HuH-7.5 (cell line): Measurements from ENCODE around the gene DISC1.
"Not testable (repeated sequence)": the region's sequence is repeated elsewhere in the genome, so short reads cannot be mapped to it uniquely, and the experiment has no call there.

ENCODE experiments used
- DNase-seq: peaks from one replicate; pipeline ENCODE4 v3.0.0; 2011; ENCODE audit warnings: low spot score

Gene DISC1

GRCh38 chr1:231962636-231963035 lies 336.0 kb downstream of the DISC1 start:
- no peak for DNase-seq

DNA sequence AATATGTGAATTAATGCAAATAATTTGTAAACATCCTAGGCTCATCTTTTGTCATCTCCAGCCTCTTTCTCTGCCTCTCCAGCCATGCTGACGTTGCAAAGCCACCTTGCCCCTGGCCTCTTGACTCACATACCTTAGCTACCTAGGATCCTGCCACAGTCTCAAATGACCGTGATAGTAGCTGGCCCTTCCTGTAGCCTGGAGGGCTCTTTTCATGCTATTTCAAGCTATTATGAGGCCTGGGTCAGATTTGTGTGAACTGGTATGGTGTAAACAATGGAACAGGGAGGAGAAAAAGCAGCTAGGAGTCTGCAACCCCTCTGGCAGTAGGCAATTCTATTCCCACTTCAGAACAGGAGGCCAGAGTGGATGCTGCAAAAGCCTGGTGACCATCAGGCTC lies 337.7 kb downstream of the DISC1 start:
- DNase-seq: no peak

- DNase-seq: no peak
These were observed 338.4 kb downstream of the DISC1 start for GRCh38 chr1:231964961-231965360.

DNA sequence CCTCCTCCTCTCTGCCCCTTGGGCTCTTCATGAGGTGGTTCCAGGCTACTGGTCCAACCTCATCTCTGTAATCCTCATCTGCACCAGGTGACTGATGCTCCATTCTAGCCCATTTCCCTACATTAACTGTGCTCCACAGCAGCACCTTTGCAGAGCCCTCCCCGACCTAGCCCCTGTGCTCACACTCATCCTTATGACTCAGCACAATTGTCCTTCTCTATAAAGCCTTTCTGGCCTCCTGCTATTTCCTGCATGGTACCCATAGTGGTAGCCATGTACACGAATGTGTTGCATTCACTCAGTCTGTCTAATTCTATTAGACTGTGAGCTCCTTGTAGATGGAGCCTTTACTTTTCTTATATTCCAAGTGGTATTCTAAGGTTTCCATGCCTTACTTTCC lies 339.0 kb downstream of the DISC1 start:
- no peak for DNase-seq

DNA sequence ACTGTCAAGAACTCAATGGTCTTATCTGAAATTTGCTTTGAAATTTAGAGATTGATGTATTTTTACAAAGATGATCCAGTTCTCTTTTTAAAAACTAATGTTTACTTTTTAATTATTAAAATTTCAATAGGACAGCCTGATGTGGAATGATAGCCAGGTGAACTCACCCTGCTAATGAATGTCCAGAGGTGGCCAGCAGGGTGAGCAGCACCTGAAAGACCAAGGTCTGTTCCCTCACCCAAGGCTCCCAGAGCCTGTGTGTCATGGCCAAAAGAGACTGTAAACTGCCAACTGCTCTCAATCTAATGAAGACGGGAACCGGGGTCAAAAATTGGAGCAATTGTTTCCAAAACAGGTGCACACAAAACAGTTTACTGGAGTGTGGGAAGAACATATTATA lies 340.4 kb downstream of the DISC1 start:
- no peak for DNase-seq

GRCh38 chr1:231969076-231969475 lies 342.5 kb downstream of the DISC1 start:
- DNase-seq: no peak

DNA sequence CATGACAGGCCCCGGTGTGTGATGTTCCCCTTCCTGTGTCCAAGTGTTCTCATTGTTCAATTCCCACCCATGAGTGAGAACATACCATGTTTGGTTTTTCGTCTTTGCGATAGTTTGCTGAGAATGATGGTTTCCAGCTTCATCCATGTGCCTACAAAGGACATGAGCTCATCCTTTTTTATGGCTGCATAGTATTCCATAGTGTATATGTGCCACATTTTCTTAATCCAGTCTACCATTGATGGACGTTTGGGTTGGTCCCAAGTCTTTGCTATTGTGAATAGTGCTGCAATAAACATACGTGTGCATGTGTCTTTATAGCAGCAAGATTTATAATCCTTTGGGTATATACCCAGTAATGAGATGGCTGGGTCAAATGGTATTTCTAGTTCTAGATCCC lies 343.2 kb downstream of the DISC1 start:
- not testable (repeated sequence) for DNase-seq

GRCh38 chr1:231970684-231971083 lies 344.1 kb downstream of the DISC1 start:
- DNase-seq: no peak

GRCh38 chr1:231971397-231972110 lies 345.0 kb downstream of the DISC1 start:
- DNase-seq: no peak

- DNase-seq: no peak
These were observed 345.5 kb downstream of the DISC1 start for GRCh38 chr1:231972111-231972445.

DNA sequence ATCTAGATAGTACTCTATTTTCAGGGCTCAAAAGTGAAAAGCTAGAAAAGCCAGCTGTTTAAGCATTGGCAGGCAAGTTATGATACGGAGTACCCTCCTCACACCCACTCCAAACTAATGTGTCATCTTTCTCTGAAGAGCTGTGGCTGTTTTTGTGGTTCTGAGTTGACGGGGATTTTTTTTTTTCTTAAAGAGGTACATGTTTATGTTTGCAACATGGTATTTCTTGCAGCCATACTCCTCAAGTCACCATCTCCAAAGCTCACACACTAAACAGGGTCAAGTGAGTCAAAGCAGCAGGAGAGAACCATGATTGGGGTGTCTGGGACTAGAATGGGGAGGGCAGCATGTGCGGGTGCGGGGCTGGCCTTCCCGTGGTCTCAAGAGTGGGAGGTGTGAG lies 347.2 kb downstream of the DISC1 start:
- no peak for DNase-seq

DNA sequence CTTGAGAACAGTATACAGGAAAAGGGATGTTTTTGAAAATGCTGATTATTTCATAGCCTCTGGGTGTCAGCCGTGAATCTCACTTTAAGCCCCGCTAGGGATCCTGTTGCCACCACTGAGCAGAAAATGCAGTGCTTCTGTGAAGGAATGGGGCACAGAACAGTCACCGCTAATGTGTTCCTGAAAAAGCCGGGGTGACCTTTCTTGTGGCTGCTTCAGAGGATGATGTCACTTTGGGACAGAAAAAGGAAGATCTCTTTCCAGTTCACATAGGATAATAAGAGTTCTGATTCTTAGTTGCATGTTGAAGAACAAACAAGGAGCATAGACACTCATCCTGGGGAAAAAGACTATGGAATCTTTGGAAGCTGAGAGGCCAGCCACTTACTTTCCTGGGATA lies 349.6 kb downstream of the DISC1 start:
- no peak for DNase-seq

- no peak for DNase-seq
These were observed 355.1 kb downstream of the DISC1 start for GRCh38 chr1:231981675-231982074.

DNA sequence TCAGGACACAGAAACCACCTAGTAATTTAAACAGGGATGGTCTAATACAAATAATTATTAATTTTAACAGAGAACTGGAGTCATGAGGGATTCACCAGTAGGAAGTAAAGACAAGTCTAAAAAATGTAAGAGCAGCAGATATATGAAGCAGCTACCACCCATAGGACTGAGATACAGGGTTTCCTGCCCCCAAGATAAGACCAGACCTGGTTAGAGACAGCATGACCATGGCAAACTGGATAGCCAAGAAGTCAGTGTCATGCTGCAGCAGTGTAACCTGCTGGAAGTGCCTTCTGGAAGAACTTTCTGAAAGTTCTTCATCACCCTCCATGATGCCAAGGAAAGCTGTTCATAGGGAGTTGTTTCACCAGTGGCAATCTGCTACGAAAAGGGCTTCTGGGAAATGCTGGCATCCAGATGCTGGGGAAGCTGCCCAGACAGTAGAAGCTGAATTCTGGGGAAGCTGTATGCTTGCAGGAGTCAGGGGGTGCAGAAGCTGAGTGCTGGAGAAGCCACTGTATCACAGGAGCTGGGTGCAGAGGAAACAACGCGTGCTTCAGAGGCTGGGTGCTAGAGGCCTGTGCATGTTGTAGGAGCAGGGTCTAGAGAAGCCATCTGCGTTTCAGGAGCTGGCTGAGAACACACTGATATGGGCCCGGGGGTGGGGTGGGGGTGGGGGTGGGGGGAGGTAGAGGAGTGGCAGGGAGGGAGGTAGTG lies 356.4 kb downstream of the DISC1 start:
- DNase-seq: no peak

DNA sequence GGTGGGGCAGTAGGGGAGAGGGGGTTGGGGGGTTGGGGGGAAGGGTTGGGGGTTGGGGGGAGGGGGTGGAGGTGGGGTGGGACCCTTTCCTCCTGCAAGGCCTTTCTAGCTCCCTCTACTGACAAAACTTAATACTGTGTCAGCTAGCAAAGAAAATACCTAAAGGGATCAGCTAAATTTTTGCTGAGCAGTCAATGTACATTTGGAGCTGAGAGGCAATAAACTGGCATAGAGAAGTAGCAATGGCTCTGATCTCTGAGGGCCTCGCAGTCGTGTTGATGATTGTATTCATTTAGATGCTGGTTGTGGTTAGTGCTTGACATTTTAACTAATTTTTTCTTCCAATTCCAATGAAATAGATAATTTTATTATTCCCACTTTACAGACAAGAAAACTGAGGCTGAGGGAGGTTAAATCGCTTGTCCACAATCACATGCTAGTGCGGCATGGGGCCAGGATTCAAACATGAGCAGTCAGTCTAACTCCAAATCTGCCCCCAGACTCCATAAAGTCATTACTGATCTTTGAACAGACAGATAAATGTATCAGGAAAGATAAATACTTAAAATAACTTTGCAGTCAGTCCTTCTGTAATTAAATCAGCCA lies 357.1 kb downstream of the DISC1 start:
- DNase-seq: no peak

DNA sequence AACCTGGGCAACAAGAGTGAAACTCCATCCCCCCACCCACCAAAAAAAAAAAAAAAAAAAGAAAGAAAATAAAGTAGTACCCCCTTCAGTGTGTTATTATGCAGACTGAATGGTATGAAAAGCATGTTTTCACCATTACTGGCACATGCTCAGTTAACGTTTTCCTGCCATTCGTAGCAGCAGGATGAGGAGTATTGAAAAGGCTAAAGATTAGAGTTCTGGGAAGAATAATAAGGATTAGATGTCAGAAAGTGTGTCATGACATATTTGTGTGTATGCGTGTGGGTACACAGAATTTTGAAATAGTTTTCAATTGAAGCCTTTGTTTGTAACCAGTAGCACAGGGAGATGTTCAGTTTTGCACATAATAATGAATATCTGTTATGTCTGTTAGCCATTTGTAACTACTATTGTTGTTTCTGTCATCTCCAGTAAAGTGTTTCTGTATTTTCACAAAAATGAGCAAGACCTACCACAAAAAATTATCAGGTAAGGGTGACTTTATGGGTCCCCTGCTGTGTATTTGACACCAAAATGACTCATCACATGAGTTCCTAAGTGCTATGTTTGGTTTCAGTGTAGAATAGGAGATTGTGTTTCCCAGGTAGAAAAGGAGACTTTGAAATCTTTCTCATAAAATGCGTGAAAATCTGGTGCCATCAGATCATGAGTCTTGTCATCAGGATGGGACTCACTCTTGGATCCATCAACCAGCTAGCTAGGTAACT lies 358.9 kb downstream of the DISC1 start:
- DNase-seq: no peak

DNA sequence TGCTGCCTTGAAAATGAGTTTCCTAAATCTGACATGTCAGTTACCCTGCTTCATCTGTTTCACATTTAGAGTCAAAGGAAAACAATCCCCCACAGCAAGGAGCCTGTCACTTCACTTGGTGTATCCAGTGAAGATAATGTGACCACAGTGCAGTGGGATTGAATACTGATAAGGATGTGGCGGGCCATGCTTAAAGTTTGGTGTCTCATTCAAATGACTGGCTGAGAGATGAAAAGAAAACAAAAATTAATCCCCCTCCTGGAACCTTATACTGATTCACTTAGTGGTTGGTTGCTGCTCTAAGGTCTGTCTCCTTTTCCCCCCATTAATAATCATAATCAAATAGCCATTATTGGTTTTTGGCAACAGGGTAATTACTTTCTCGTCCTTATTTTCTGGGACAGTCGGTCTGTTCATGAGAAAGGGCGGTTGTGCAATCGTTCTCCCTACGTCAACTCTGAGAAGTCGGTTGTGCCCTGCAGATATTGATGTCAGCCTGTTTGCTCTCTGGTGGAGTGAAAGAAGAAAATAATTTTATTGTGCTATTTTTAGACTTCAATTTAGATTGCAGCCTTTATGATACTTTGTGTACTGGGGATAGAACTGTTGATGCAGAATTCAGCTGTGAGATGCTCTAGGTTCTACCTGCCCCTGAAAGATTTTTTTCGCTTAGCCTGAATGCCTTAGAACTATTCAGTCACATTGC lies 360.2 kb downstream of the DISC1 start:
- DNase-seq: no peak

GRCh38 chr1:231990388-231990787 lies 363.8 kb downstream of the DISC1 start:
- DNase-seq: no peak

- no peak for DNase-seq
These were observed 364.6 kb downstream of the DISC1 start for GRCh38 chr1:231991231-231991630.

- no peak for DNase-seq
These were observed 367.4 kb downstream of the DISC1 start for GRCh38 chr1:231993968-231994455.

DNA sequence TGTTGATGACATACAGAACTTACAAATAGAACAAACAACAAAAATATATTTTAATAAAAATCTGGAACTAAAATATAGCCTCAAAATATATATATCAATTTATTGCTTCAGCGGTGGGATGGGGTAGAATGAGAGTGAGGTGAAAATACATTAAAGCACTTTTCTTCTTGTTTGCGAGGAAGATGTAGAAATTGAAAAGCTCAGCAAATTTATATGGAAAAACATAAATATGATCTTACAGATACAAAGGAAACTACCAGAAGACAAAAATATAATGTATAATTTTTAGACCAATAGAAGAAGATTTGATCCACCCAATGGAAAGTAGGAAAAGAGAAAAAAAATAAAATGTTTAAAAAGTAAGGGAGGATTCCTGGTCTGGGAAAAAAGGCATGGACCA lies 372.2 kb downstream of the DISC1 start:
- DNase-seq: no peak

GRCh38 chr1:232005300-232005699 lies 378.7 kb downstream of the DISC1 start:
- DNase-seq: no peak
